K562 (cell line): ENCODE results near the gene MS4A6E. TPM values are rescaled to one million over a fixed set of nuclear protein-coding genes. Genes with fewer than 3 reads are reported as not detected.

Source experiments
- ATAC-seq: fragments of 200-7000 bp; cut with Tn5 transposase; 3 replicates; pipeline ENCODE4 v1.9.1; 2020; ENCODE audit warnings: moderate library complexity
- BruUV-seq: library from RNA; stranded (reverse); fragments of 400-500 nt; replicated peaks from 2 replicates; lab custom pipeline; 2021; lab: Mats Ljungman, UMichigan
- CTCF ChIA-PET: fragments of 300-600 bp; formaldehyde crosslinking; extraction: SDS; loops from one replicate; lab custom pipeline; 2021; ENCODE audit warnings: low intra/inter-chr PET ratio; lab: Yijun Ruan, JAX
- POLR2A ChIA-PET: fragments of 300-600, 350-650 bp; sonication (Branson Sonifier 250); formaldehyde crosslinking; extraction: SDS; loops from one replicate; lab custom pipeline; 2021; ENCODE audit warnings: antibody characterized with exemption, inconsistent platforms; lab: Yijun Ruan, JAX
- DNase-seq, 4 experiments: peaks; one replicate each; pipeline versions ENCODE4 v3.0.0 to v3.0.0-alpha.2; 2011 to 2018; ENCODE audit warnings: low spot score in 3 of 4, mixed read lengths in 3 of 4; ENCODE audit errors: extremely low read depth in 1 of 4
- FAIRE-seq: peaks from 2 replicates; lab custom pipeline; 2011; peaks lifted over from hg19 to GRCh38; lab: Jason Lieb, UNC
- H2AFZ ChIP-seq: 2 replicates; pipeline ENCODE4 v1.6.0; 2011; ENCODE audit warnings: low read depth, low read length, control low read depth, inconsistent platforms
- H3K27ac ChIP-seq: fragments of 200-600 bp; 3 replicates; pipeline ENCODE4 v1.8.0; 2011; ENCODE audit warnings: low read depth, mild to moderate bottlenecking, control low read depth, inconsistent platforms, low read length, moderate library complexity, mixed read lengths; ENCODE audit errors: extremely low read depth
- H3K27me3 ChIP-seq, 2 experiments: fragments of 300-600 bp in 1 of 2; 2 replicates in 1 of 2; 3 replicates in 1 of 2; pipeline versions ENCODE4 v1.6.0 to v1.8.0; 2011; ENCODE audit warnings: inconsistent platforms in 2 of 2, low read length in 2 of 2, mild to moderate bottlenecking in 1 of 2, mixed read lengths in 1 of 2, moderate library complexity in 1 of 2; ENCODE audit not compliant: control insufficient read depth in 2 of 2, insufficient read depth in 2 of 2
- H3K36me3 ChIP-seq: fragments of 300-600 bp; 3 replicates; pipeline ENCODE4 v1.8.0; 2011; ENCODE audit warnings: mild to moderate bottlenecking, low read length, inconsistent platforms; ENCODE audit not compliant: control insufficient read depth, insufficient read depth
- H3K4me1 ChIP-seq, 2 experiments: fragments of 200-600 bp in 1 of 2; replicated peaks in 1 of 2; 2 replicates in 1 of 2; 3 replicates in 1 of 2; pipeline versions ENCODE4 v1.5.1 to v1.8.0; 2011; ENCODE audit warnings: inconsistent platforms in 2 of 2, low read length in 2 of 2, mild to moderate bottlenecking in 1 of 2, mixed read lengths in 1 of 2, moderate library complexity in 1 of 2; ENCODE audit not compliant: control insufficient read depth in 2 of 2, insufficient read depth in 2 of 2
- H3K4me2 ChIP-seq: 2 replicates; pipeline ENCODE4 v1.6.1; 2011; ENCODE audit warnings: low read length, control low read depth, inconsistent platforms, mixed read lengths; ENCODE audit not compliant: insufficient read depth
- H3K4me3 ChIP-seq: fragments of 200-600 bp; sonication (generic), shearing (Covaris generic); 2 replicates; pipeline ENCODE4 v1.5.1; 2016; ENCODE audit warnings: control low read depth, inconsistent platforms
- H3K79me2 ChIP-seq: fragments of 200-600 bp; 3 replicates; pipeline ENCODE4 v1.8.0; 2011; ENCODE audit warnings: low read length, inconsistent platforms; ENCODE audit not compliant: control insufficient read depth, insufficient read depth
- H3K9ac ChIP-seq, 2 experiments: 2 replicates each; pipeline versions ENCODE4 v1.6.0 to v1.6.1; 2011; ENCODE audit warnings: low read depth in 2 of 2, low read length in 2 of 2, control low read depth in 1 of 2, inconsistent platforms in 1 of 2, mild to moderate bottlenecking in 1 of 2, mixed read lengths in 1 of 2; ENCODE audit not compliant: insufficient read depth in 1 of 2
- H3K9me1 ChIP-seq: one replicate; pipeline ENCODE4 v1.6.0; 2011; ENCODE audit warnings: inconsistent platforms, mild to moderate bottlenecking, low read length, moderate library complexity; ENCODE audit not compliant: control insufficient read depth, insufficient read depth
- H3K9me3 ChIP-seq: replicated peaks from 2 replicates; pipeline ENCODE4 v1.5.1; 2011; ENCODE audit warnings: low read depth, low read length, inconsistent platforms; ENCODE audit not compliant: control insufficient read depth, insufficient read depth
- H4K20me1 ChIP-seq: replicated peaks from 2 replicates; pipeline ENCODE4 v1.6.1; 2011; ENCODE audit warnings: low read length, inconsistent platforms, mixed read lengths; ENCODE audit not compliant: control insufficient read depth, insufficient read depth
- NFIC ChIP-seq: fragments of 450-650 bp; IDR thresholded peaks from 2 replicates; pipeline ENCODE4 v1.6.1; 2017; ENCODE audit warnings: mild to moderate bottlenecking, inconsistent platforms
- ZNF655 ChIP-seq: fragments of 250-450 bp; sonication (Bioruptor Pico); IDR thresholded peaks from 2 replicates; pipeline ENCODE4 v1.5.0; 2021
- WGBS: fragments of 100-300 bp; shearing (Covaris generic); methylation state at CpG from one replicate; pipeline ENCODE4 v1.1.6; 2016; ENCODE audit warnings: low coverage, mixed read lengths; ENCODE audit not compliant: insufficient coverage; ENCODE audit errors: missing lambda C conversion rate; 5-methylcytosine and 5-hydroxymethylcytosine counted together
- in situ Hi-C: fragments of 300-500 bp; cut with MboI; formaldehyde crosslinking; loops from 4 replicates; pipeline ENCODE4 v1.15.0; 2018; ENCODE audit warnings: inconsistent platforms, mixed read lengths
- intact Hi-C: fragments of 100-400 bp; cut with micrococcal nuclease; formaldehyde crosslinking; loops from 2 replicates; pipeline ENCODE4 v1.14.2; 2022
- polyA plus RNA-seq, 8 experiments: library from polyadenylated mRNA; depleted of rRNA in 4 of 8; stranded (reverse) in 5 of 8; unstranded in 3 of 8; fragments of >200 nt; fragmentation: Nextera tagmentation in 2 of 8; fragmentation: Illumina TruSeq in 1 of 8; extraction: Ambion mirVana in 2 of 8; extraction: Trizol in 1 of 8; gene quantifications; 2 replicates each; pipeline versions ENCODE4 v1.2.1 to v1.2.3, GENCODE V29; 2011 to 2014; ENCODE audit warnings: inconsistent platforms in 1 of 8, missing spikeins in 1 of 8
- total RNA-seq, 7 experiments: library from RNA; depleted of rRNA in 6 of 7; stranded (reverse); fragments of >200 nt in 6 of 7; fragmentation: Illumina TruSeq in 2 of 7; extraction: Trizol in 2 of 7; gene quantifications; 2 replicates each; pipeline versions ENCODE4 v1.2.1 to v1.2.3, GENCODE V29; 2011 to 2021; ENCODE audit warnings: low replicate concordance in 1 of 7

The MS4A6E gene
- total and polyA plus RNA-seq, 9 of the 15 experiments (the other 6 are each of a cell fraction or from before 2014, with no cell fraction given), result 0.13 to 0.15 TPM; not detected in 7

GRCh38 chr11:60367896-60368295 is 40.8 kb downstream of the MS4A6E start:
- H3K27ac ChIP-seq, result no peak overlapping the region
- in situ Hi-C loops, result no loop called here
- H3K9ac ChIP-seq, result no peak overlapping the region
- ChIA-PET POLR2A (no interaction called here), CTCF (no interaction called here)
- H3K9me3 ChIP-seq, result no peaks in the 10 kb centered on the region
- DNase-seq, result no peak
- H3K36me3 ChIP-seq, result no peaks in the 10 kb centered on the region
- peaks cover 0 to 13% of the 10 kb centered on the region in 2 experiments; a peak in 2 of 5 replicates for H3K27me3 ChIP-seq
- intact Hi-C loops, result no loop called here
- ATAC-seq, result no peak
- no peaks in the 10 kb centered on the region for H3K9me1 ChIP-seq
- no peaks in the 10 kb centered on the region for H4K20me1 ChIP-seq
- H3K4me3 ChIP-seq, result no peak overlapping the region
- H3K4me2 ChIP-seq, result no peak overlapping the region
- no peaks in the 10 kb centered on the region for H3K79me2 ChIP-seq
- no peak for TF ChIP-seq NFIC
- no peak overlapping the region for H2AFZ ChIP-seq
- FAIRE-seq, result no peak
- BruUV-seq, result no TSS peak
- H3K4me1 ChIP-seq, result no peaks in the 10 kb centered on the region
- 1% methylated on average over 19 of the region's 19 CpGs for WGBS

GRCh38 chr11:60370252-60370810 is 43.3 kb downstream of the MS4A6E start:
- no peaks in the 10 kb centered on the region for H3K4me1 ChIP-seq
- no peak for ATAC-seq
- in situ Hi-C loops, result no loop called here
- WGBS, result 0% methylated on average over 2 of the region's 2 CpGs
- TF ChIP-seq ZNF655, result no peak
- no peak for DNase-seq
- H3K9me1 ChIP-seq, result no peaks in the 10 kb centered on the region
- POLR2A ChIA-PET, result no interaction called here
- H3K9me3 ChIP-seq, result no peaks in the 10 kb centered on the region
- H3K4me2 ChIP-seq, result no peak overlapping the region
- BruUV-seq, result no TSS peak
- H3K27me3 ChIP-seq, result peaks cover 0 to 11% of the 10 kb centered on the region in 2 experiments; a peak in 2 of 5 replicates
- no peak for FAIRE-seq
- no peaks in the 10 kb centered on the region for H4K20me1 ChIP-seq
- H3K79me2 ChIP-seq, result no peaks in the 10 kb centered on the region
- H3K27ac ChIP-seq, result no peak overlapping the region
- H3K9ac ChIP-seq, result no peak overlapping the region
- CTCF ChIA-PET, result no interaction called here
- H3K36me3 ChIP-seq, result no peaks in the 10 kb centered on the region
- H2AFZ ChIP-seq, result no peak overlapping the region
- H3K4me3 ChIP-seq, result no peak overlapping the region
- intact Hi-C loops, result no loop called here
